Embryonic facial prominence (tissue), 1 donor: ENCODE measurements around the gene HADHB.
A peak's percentile ranks its signal among the peaks of the same experiment; 100 is the strongest.
"Not testable (repeated sequence)": the region's sequence is repeated elsewhere in the genome, so short reads cannot be mapped to it uniquely, and the experiment has no call there.

Experiments
- DNase-seq: peaks from one replicate; pipeline ENCODE4 v3.0.0-alpha.2; 2016; ENCODE audit errors: extremely low spot score

The HADHB gene

GRCh38 chr2:26297061-26297460, 52.3 kb downstream of the HADHB start:
- DNase-seq = no peak

DNA sequence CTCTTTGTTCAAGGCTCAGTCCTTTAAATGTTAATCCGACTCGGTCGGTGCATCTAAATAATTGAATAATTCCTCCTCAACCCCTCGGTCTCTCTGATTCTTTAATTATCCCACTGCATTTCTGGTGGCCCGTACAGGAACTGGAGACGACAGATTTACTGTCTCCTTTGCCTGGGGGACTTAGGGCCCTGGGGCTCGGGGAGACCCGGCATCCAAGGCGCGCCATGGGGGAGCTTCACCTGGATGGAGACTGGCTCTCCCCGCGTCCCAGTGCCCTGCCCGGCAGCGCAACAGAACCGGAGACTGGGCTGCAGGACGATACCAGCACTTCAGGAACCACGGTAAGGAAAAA, 53.5 kb downstream of the HADHB start:
- DNase-seq = no peak

DNA sequence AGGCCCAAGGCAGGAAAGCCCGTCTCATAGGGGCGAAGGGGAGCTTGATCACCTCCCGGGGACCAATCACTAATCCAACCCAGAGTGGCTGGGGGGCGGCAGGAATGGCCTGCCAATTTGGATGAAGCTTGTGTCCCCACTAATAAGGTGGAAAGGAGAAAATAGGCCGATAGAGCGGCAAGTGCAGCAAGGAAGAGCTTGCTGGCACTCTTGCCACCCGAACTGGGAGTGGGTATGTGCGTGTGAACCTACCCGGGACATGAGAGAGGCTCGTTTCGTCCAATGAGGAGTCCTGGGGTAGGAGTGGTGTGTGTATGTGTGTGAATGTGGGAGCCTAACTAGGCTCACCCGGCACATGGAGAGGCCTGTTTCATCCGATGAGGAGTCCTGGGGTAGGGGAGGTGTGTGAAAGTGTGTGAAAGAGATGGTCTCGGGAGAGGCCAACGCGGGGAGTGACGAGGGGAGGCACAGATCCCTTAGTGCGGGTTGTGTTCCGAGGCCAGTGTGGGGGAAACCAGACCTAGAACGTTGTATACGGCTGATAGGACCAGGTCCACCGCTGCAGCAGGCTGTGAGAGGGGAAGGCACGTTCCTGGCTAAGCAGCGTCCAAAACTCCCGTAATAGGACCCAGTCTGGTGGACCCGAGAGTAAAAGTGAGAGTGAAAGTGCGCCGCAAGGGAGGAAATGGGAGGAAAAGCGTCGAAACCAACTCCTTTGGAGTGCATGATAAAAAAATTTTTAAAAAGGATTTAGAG, 54.1 kb downstream of the HADHB start:
- peak; percentile 15 for DNase-seq

- peak; percentile 34 for DNase-seq
These were observed 54.8 kb downstream of the HADHB start for GRCh38 chr2:26299471-26300101.

DNA sequence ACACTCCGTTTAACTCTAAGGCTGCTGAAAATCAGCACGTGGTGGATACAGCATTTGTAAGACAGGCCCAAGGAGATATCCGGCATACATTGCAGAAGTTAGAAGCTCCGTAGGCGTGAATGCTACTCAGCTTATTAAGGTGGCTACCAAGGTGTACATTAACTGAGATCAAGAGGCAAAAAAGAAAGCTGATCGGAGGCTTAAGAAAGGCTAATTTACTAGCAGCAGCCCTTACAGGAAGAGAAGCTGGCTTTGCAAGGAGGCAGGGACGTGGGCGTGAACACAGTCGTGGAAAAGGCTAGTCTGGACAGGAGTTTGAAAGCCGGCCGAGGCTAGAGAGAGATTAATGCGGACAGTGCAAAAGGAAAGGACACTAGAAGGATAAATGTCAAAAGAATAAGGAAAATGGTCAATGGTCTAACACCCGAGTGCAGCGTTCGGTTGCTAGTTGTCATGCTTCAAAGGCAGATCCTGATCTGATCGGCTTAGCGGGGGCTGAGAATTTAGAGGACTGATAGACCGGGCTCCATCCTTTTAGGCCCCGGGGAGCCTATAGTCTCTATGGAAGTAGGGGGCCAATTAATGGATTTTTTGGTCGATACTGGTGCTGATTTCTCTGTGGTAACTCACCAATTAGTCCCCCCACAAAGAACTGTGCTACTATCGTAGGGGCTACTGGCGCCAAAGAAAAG, 55.6 kb downstream of the HADHB start:
- no peak for DNase-seq

DNA sequence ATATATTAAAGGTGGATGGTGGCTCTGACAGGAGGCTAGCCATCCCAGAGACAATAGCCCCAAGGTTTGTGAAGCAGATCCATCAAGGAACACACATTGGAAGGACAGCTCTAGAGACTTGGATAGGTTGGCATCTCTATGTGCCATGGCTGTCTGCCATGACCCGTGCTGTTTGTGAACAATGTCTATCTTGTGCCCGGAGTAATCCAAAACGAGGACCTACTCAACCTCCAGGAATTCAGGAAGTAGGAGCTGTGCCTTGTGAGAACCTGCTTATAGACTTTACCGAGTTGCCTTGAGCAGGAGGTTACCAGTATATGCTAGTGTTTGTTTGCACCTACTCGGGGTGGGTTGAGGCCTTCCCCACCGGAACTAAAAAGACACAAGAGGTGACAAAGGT, 58.1 kb downstream of the HADHB start:
- no peak for DNase-seq

- DNase-seq = not testable (repeated sequence)
These were observed 60.4 kb downstream of the HADHB start for GRCh38 chr2:26305094-26305493.

DNA sequence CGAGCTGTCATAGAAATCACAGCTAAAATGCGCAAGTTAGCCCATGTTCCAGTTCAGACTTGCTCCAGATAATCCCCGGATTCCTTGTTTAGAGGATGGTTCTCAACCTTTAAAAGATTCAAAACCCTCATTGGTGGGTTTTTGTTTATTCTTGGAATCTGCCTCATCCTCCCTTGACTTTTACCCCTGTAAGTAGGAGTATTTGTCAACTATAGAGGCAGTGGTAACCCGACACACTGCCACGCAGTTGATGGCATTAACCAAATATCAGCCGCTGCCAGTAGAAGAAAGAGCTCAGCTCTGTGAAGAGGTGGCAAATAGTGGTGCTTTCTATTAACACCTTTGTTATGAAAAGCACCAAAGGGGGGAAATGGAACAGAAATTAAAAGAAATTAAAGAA, 60.8 kb downstream of the HADHB start:
- DNase-seq = no peak

- no peak for DNase-seq
These were observed 65.2 kb downstream of the HADHB start for GRCh38 chr2:26309921-26310320.

GRCh38 chr2:26312471-26312870, 67.7 kb downstream of the HADHB start:
- no peak for DNase-seq

GRCh38 chr2:26313446-26313845, 68.7 kb downstream of the HADHB start:
- DNase-seq = no peak

DNA sequence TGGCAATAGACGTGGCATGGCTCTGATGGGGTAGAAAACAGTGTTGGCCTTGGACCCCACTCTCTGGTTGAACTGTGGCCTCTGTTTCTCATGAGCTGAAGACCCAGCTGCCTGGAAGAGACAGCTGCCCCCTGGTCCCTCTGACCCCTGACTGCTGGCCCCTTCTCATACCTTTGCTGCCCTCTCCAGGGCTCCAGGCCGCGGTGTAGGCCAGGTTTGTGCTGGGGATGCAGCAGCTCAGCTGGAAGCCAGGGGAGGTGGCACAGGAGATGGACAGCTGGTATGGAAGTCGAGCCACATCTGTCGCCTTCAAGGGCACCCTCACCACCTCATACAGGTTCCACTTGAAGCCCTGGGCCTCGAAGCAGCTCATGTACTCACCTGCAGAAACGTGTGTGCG, 69.5 kb downstream of the HADHB start:
- no peak for DNase-seq

- no peak for DNase-seq
These were observed 71.3 kb downstream of the HADHB start for GRCh38 chr2:26316041-26316440.

GRCh38 chr2:26316845-26317244, 72.1 kb downstream of the HADHB start:
- no peak for DNase-seq

DNA sequence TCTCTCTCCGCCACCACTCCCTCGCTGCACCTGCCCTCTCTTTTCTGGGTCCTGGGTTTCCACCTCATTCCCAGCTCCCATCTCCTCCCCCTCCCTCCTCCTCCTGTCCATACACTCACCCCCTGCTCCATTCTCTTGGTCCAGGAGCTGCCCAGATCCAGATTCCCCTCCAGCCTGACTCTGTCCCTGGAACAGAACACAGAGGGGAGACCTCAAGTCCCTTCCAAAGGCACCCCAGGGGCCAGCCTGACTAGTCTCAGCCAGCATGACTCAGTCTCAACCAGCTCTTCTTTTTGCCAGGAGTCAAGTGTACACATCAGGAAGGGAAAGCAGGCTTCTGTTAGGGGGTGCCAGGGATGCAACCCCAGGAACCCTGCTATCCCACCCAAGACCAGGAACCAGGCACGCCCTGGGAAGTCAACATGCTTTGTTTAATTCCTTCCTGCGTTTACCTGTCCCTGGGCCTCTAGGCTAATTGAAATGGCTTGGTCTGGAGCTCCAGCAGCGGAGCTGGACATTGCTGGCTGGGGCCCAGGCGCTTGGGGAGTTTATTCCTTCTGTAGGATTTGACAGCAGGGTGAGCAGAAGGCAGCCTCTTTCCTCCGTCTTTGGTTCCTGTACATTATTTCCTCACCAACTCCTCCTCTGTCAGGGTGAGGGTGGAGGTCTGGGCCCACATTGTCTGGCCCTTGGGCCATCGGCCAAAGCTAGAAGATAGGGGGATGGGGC, 72.8 kb downstream of the HADHB start:
- DNase-seq = no peak

- no peak for DNase-seq
These were observed 74.2 kb downstream of the HADHB start for GRCh38 chr2:26318950-26319349.

GRCh38 chr2:26324479-26324878, 79.7 kb downstream of the HADHB start:
- DNase-seq = not testable (repeated sequence)

GRCh38 chr2:26324903-26325302, 80.2 kb downstream of the HADHB start:
- DNase-seq = no peak

- DNase-seq = no peak
These were observed 81.1 kb downstream of the HADHB start for GRCh38 chr2:26325851-26326250.

GRCh38 chr2:26326514-26326913, 81.8 kb downstream of the HADHB start:
- no peak for DNase-seq

GRCh38 chr2:26327291-26328272, 82.8 kb downstream of the HADHB start:
- DNase-seq = no peak
